Stimulated activated CD8-positive, alpha-beta memory T cell treated with anti-CD3 and anti-CD28 coated beads, Interleukin-4, amount 100 ng/mL, for 48 hours (primary cell): ENCODE results near the gene KLHL29.

Experiments
- DNase-seq: peaks from one replicate; pipeline ENCODE4 v3.0.0-alpha.2; 2020

KLHL29 gene

DNA sequence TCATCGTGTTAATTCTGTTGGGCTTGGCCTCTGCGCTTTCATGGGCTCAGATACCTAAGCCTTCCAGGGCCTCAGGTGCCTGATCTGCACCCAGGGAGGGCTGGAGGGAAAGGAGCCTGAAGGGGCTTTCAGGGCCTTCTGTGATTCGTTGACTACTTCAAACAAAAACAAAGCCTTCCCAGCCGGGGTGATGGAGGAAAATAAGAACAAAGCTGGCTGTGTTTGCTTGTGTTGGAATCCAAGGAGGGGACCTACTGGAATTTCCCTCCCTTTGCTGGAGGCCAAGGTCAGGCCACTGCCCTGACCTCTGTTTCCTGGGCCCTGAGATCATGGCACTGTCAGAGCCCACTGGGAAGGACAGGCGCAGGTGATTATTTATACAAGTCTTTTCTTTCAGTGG is 135.3 kb downstream of the KLHL29 start:
- DNase-seq = no peak

DNA sequence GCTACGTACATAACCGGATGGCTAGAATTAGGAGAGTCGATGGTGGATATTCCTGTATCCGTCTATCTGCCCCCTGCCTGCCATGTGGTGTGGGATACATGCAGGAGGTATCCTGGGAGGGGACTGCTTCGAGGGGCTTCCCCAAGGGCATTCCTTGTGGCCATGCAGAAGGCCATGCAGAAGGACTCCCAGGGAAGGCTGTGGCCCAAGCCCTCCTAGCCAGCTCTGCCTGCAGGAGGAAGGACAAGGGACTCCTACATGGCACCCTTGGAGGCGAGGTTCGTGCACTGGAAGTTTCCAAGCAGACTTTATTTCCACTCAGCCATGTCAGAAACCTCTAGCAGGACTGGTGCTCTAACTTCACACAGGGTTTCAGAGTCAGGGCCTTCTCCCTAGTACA is 136.1 kb downstream of the KLHL29 start:
- DNase-seq = no peak

DNA sequence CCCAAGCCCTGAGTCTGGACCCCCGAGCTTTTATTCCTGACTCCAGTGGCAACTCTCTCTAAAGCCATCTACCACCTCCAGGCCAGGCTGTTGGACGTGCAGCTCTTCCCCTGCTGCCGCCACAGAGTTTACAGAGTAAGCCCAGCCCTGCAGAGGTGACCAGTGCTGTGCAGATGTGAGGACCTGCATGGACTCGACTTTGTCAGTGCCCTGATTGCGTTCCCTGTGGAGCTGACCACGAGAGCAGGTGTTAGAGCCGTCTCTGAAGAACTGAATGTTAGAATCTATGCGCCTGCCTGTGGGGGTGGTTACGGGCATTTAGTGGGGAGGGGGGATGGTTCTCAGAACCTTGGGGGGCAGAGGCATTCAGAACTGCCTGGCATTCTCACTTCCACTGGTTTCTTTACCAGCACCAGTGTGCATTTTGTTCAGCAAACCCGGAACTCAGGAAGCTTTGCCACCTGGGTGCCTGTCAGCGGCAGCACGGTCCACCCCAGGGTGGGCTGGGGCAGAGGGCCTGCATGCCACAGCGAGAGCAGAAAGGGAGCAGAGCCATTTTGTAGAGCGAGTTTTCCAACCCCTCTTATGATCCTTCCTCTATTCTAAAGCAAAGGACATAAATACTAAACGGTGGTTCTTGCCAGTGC is 137.9 kb downstream of the KLHL29 start:
- no peak for DNase-seq

DNA sequence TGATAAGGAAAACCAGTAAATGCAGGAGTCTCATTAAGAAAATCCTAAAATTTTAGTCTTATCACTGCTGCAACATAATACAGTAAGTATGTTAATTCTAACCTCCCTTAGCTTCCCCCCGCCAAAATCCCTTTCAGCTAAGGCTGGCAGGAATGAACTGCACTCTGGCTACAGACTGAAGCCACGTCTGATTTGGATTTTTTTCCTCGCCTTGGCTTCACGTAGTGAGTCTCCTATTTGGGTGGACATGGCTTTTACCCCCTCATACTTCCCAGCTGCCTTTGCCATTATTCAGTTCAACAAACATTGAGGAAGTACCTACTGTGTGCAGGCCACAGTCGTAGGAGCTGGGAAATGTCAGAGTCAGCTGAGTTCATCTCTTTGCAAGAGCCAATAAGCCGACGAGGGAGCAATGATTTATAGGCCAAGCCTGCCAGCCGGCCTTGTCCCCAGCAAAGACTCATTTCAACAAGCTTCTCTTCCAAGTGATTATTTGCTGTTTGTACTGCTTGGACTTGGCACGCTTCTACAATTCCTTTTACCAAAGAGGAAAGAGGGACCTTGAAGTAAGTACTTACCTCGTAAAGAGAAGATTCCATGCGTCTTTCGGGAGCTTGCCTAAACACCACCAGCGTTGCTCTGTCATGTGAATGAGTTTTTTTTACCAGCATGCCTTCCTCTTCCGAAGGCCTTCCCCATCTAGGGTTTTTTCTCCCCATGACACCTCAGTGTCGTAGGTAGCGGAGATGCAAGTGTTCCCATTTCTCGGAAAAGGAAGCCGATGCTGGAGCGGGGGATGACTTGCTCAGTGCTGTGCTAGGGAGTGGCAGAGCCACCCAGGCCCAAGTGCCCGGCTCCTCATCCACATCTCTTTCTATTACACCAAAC is 138.6 kb downstream of the KLHL29 start:
- DNase-seq = no peak

DNA sequence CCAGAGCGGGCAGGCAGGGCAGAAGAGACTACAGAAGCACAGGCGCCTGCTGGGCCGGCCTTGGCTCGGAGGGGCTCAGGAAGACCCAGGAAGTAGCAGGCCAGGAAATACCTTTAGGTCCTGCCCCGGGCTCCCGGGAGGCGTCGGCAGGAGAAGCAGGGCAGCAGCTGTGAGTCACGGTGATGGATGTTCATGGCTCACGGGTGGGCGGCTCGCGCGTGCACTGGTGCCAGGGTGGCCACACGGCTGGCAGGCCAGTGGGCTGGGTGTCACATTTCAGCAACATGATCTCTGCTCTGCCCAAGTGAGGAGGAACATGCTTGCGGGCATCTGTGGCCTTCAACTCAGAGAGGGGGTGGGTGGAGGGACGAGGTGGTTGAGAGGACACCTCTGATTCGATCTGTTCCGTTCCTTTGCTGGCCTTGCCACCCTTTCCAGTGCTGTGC is 139.3 kb downstream of the KLHL29 start:
- DNase-seq = no peak

DNA sequence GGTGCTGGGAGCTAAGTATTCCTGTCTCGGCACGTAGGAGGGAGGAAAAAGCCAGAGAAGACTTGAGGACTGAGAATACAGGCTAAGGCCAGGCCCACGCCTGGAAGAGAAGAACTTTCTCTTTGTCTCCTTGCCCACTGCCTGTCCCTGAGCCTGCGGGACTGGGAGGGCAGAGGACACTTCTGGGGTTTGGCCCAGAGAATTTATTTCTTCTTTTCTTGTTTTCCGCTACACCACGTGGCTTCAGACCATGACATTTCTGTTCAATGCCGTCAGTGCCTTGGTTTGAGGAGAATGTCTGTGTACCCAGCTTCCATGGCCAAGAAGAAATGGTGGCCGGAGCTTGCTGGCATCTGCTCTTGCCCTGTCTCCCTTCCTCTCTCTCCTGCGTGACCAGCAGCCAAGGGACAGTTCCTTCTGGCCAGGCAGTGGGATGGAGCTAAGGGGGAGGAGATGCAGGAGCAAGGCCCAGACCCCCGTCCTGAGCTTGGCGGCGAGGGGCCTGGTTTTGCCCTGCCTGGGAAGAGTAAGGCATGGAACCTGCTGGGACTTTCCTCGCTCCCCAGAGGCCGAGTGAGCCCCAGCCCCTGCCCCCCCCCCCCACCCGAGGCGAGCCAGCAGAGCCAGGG is 140.3 kb downstream of the KLHL29 start:
- DNase-seq = no peak

DNA sequence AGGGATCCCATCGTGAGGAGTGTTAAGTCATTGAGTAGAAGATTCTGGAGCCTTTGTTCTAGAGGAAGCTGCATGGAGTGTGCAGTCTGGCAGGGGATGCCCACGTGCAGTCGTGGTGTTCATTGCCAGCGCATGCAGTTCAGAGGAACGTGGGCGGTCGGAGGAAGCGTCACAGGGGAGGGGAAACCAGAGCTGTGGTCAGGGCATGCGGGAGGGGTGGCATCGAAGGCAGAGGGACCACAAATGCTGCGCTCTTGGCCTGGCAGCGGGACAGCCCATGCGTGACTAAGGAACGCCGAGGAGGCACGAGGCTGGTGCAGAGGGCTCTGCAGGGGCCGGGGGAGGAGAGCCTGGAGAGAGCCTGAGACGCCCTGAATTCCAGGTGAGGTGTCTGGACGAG is 141.1 kb downstream of the KLHL29 start:
- DNase-seq = peak; percentile 26

DNA sequence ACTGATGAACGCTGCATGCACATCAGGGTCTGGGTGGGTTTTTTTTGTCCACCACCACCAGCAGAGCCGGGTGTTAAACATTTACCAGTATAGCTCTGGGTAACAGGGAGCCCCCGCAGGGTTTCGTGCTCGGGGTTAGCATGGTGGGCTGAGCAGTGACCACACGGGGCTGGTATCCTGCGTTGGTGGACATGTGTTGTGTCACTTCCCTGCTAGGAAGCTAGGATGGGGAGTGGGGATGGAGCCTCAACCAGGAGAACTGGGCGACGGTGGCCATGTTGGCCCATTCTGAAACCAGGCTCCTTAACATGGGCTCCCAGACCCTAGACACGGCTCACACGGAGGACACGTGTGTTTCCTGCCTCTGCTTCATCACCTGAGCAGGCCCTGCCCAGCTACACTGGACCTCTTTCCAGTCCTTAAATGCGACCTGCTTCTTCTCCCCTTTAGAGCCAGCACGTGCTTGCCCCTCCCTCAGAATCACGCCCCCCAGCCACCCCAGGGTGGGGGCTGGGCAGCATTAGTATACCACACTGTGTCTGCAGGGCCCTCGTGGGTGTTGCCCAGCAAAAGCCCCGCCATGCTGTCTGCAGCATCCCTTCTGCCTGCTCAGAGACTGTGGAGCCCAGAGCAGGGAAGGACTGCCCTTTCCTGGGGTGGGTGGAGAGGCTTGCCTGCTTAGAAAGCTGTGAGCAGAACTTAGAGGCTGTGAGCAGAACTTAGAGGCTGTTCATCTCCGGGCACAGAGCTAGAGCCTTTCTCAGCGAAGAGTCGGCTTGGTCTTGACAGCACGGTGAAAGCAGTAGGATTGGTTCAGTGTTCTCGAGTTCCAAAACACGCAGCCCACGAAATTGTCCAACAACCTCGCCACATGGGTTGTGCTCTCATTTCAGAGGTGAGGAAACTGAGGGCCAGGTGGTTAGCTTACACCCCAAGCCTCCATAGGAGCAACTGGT is 142.1 kb downstream of the KLHL29 start:
- DNase-seq = no peak

DNA sequence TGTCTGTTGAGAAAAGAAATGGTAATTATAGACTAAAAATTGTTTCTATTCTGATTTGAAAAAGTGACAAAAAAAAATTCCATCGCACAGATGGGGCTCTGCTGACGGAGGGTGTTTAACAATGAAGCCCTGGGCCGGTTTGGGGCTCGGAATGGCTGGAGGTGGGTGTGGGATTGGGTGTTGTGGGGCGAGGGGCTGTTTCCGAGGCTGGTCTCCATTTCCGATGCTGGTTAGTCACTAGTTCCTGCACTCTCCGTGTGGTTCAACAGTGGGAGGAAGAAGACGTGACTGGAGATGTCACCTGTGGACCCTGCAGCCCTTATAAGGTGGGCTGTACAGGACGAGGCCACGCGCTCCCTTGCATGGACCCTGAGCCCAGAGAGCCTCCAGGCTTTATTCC is 143.2 kb downstream of the KLHL29 start:
- DNase-seq = no peak

DNA sequence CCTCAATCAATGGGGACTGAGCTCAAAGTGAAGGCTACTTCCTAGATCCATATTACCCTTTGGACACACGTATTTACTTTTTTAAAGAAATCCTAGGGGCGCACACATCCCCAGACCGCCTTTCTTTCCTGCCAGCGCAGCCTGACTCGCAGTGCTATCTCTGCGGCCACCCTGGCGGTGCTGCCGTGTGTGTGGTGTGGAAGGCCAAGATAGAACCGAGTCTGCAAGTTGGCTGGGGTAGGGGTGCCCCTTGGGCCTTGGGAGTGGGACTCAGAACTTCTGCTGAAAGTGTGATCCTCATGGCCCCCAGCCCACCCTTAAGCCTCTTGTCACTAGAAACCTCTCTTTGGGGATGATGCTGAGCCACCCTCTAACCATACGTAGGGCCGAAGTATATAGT is 143.7 kb downstream of the KLHL29 start:
- DNase-seq = no peak

DNA sequence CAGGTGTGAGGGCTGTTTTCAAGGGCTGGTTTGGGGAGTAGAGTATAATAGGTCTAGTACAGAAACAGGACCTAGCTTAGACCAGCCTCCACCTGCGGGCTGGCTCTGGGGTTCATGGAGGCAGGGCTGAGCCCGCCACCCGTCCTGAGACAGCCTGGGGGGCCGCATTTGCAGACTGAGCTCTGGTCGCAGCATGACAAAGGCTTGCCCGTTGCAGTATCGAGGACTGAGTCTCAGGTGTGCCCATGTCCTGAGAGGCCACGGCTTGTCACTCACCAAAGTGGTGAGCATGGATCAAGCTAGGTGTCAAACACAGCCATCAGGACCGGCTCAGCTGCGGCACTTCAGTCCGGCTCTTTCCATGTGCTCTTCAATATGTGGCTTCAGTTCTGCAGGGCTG is 144.7 kb downstream of the KLHL29 start:
- DNase-seq = no peak

DNA sequence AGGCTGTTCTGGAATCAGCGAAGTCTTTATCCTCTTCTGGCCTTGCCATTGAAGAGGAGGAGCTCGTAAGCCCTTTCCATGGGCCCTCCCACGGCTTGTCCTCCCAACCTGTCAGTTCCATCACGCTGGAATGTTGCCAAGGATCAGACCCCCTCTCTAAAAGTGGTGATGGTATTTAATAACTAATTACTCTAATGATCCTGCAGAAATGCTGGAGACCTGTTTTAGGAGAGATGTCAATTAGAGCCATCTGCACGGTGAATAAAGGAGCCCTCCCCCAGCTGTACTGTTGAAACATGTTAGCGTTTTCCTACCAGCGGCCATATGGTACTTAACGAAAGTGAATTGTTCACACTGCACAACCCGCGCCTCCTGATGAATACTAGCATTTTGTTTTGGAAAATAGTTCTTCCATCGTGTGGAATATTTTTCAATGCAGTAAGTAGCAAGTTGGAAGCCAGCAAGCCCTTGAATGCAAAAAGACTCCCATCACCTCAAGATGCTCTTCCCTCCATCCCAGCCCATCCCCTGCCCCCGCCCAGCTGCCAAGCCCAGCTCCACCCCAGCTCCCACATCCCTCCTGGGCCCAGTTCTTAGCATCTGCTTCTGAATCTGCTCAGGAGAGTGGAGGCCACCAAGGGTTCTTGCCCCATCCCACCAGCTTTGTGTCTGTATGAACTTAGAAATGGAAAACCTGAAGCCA is 145.4 kb downstream of the KLHL29 start:
- DNase-seq = no peak

DNA sequence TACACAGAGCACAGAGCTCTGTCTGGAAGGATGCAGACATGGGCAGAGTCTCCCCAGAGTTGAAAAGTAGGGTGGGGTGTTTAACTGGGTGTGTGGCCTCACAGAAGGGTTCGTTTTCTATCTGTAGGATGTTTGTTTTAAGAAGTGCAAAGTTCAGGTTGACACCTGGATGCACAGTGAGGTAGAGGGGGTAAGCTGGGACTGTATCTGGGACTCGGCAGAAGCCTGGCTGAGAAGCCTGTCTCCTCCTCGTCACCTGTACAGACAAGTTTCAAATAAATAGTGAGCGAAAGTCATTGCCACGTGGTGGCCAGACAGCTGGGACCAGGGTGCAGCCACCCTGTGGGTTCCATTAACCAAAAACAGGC is 145.9 kb downstream of the KLHL29 start:
- no peak for DNase-seq

DNA sequence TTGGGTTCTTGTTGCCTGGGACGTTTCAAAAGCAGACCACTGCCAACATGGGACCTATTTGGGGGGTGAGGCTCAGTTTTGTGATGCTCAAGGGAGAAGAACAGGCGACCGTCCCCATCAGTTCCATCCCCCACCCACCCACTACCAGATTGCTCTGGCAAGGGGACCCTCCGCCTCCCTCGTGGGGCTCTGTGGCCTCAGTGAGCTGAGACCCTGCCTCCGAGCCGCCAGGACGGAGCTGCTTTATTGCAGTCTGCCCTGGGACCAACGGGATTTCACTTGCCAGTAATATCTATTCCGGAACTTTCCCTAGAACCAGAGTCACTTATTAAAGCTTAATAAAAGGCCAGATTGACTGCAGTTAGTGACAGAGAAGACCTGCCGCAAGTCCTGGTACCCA is 146.3 kb downstream of the KLHL29 start:
- no peak for DNase-seq

DNA sequence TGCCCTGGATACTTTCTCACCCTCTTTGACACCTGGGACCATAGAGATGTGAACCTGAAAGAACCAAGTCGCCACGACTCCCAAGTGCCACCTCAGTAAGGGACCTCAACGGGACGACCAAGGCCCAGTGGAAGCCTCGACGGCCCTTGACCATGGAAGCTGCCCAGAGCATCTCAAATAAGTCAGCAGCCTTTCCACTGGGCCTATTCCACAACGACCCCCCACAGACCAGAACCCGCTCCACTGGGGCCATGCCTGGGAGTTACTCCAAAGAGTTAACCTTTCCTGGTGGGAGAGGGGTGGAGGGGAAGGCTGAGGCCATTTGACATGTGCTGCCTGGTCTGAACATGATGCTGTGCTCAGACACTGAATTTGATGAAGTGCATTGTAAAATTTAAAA is 146.9 kb downstream of the KLHL29 start:
- DNase-seq = no peak

DNA sequence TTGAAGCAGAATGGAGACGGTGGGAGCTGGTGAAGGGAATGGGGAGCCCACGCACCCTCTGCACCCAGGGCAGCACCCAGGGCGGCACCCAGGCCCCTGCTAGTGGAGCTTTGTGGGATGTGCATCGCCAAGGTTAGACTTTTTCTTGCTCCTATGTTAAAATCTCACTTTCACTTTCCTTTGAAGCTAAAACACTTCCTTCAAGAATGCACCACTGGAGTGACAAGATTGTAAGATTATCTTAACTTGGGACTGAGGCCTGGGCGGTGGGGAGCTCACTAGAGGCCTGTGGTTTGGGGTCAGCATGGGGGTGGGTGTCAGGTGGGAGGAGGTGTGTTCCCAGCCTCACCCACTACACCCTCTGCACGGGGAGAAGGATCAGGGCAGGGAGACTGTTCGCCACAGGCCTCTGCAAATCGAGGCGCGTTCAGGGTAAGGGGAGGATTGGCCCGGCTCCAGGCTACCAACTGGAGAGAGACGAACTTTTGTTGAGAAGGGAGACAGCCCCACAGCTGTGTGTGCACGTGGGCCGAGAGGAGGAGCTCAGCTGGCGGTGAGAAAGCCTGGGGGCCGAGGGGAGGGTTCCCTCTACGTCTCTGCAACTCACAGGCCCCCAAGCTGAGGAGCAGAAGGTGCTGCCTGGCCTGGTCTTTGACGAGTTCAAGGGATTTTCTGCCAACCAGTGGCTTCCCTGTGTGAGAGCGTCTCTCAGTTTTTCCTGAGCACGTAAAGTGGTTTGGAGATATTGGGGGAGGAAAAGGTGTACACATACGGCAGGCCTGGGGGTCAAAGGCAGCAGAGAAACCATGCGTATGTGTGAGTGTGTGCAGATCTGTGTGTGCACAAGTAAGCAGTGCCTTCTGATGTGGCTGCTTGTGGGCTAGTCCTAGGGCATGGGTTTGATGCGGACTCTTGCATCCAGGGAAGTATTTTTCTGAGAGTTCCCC is 147.7 kb downstream of the KLHL29 start:
- peak; percentile 54 for DNase-seq

DNA sequence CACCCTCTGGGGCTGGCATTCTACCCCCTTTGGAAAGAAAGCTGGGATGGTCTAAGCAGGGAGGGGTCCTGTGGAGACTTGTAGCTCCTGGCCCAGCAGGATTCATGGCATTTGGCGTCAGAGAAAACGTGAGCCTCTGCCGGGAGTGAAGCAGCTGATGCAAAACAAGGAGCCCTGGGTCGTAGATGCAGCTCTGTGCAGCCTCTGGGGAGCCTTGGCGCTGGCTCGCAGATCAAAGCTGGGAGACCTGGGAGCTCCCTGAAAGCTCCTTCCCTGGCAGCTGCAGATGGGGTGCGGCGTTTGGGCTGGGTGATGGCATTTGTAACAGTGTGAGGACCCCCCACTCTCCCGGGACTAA is 148.3 kb downstream of the KLHL29 start:
- DNase-seq = no peak

DNA sequence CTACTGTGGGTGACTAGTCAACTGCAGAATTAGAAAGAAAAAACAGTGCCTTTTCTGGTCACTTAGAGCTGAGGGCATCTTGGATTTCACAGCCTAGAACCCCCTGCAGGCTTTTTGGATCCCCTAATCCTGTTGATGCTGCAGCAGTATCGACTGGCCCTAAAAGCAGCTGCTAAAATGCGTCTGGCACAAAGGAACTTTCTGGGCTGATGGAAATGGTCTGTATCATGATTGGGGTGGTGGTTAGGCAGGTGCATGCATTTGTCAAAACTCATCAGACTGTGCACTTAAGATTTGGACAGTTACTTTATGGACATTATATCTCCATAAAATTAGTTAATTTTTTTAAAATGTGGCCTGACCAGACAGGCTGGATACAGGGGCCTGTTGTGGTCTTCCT is 149.8 kb downstream of the KLHL29 start:
- DNase-seq = no peak

DNA sequence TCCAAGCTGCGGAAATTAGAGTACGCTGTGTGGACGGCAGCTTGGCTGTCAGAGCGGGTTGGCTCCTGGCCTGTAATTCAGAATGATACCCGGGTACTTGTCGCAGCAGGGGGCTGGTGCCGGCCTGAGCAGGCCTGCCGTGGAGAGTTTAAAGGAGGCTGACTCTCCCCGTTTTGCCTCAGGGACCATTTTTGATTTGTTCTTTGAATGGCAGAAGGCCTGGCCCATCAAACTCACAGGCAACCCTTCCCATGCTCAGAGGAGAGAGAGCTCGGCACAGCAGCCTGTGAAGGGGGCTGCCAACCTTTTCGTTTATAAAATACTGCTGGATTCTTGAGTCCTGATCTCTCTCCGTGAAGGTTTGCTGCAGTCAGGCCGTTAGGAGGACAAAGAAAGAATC is 151.3 kb downstream of the KLHL29 start:
- no peak for DNase-seq

DNA sequence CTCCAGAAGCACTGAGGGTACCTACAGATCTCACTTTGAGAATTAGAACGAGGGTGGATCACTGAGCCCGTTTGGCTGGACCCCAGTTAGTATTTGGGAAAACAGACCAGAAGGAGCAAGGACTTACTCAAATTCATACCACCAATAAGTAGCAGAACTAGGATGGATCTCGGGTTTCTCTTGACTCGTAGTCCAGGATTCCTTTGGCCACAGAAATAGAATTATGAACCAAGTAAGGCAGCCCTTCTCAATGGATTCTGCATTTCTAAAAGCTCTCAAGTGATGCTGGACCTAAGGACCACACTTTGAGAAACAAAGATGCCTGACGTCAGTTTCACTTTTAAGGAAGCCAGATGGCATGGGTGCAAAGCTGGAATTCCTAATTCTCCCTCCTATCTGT is 153.0 kb downstream of the KLHL29 start:
- DNase-seq = no peak

DNA sequence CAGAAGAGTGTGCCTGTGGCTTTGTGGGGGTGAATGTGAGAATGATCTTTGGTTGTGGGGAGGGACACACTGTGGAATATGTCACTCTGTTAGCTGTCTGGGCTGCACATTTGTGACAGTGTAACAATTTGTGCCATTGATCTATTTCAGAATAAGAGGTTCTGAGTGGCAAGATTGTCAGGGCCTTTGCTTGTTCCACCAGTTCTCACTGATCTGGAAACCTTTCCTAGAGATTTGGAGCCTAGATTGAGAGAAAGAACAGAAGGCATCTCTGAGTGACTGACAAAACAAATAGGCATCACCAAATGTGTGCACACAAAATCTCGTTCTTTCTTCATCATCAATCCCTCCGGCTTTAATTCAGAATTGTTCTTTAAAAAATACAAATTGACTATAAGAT is 153.6 kb downstream of the KLHL29 start:
- no peak for DNase-seq
